Stimulated activated CD8-positive, alpha-beta memory T cell treated with anti-CD3 and anti-CD28 coated beads, Interleukin-4, amount 100 ng/mL, for 1 hour (primary cell): ENCODE data around the gene SKOR1.

Experiments used
- DNase-seq, 2 donors: peaks; one replicate each; pipeline ENCODE4 v3.0.0-alpha.2; 2020; ENCODE audit warnings: low read depth in 2 of 2, low spot score in 1 of 2

SKOR1 gene

GRCh38 chr15:67831363-67831762, 6.1 kb downstream of the SKOR1 start:
- DNase-seq = no peak

- no peak for DNase-seq
Observed at GRCh38 chr15:67832031-67832551, 6.8 kb downstream of the SKOR1 start.

- DNase-seq = no peak
Observed at GRCh38 chr15:67832897-67833709, 7.8 kb downstream of the SKOR1 start.

DNA sequence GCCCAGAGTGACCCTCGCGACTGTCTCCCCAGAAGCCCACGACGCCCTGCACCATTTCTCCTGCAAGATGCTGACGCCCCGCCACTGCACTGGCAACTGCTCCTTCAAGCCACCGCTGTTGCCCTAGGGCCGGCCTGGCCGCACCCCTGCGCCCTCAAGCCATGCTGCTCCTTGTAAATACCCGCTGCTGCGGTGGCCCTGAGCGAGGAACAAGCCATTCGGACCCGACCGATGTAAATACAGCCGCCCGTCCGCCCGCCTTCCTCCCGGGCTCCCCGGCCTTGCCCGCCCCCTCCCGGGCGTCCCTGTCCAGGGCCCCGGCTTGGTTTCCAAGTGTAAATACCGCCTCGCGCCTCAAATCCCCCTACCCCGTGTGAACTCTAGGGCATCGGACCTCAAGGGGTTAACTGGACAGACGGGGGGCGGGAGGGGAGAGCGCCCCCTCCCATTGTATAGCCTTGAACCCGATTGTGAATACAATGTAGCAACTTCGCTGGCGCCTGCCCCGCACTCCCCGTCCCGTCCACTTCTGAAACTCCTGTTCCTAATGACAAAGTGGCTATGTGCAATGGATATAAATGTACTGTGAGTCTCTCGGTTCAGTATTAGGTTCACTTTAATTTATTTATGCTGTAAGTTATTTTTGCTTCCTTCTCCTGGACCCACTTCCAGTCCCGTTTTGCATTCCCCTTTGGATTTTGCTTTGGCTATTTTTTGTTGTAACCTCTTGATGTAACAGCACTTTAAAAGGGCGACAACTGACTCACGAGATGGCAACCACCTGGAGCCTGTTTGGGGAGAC, 8.6 kb downstream of the SKOR1 start:
- no peak for DNase-seq

- DNase-seq = no peak
Observed at GRCh38 chr15:67834581-67835296, 9.4 kb downstream of the SKOR1 start.

DNA sequence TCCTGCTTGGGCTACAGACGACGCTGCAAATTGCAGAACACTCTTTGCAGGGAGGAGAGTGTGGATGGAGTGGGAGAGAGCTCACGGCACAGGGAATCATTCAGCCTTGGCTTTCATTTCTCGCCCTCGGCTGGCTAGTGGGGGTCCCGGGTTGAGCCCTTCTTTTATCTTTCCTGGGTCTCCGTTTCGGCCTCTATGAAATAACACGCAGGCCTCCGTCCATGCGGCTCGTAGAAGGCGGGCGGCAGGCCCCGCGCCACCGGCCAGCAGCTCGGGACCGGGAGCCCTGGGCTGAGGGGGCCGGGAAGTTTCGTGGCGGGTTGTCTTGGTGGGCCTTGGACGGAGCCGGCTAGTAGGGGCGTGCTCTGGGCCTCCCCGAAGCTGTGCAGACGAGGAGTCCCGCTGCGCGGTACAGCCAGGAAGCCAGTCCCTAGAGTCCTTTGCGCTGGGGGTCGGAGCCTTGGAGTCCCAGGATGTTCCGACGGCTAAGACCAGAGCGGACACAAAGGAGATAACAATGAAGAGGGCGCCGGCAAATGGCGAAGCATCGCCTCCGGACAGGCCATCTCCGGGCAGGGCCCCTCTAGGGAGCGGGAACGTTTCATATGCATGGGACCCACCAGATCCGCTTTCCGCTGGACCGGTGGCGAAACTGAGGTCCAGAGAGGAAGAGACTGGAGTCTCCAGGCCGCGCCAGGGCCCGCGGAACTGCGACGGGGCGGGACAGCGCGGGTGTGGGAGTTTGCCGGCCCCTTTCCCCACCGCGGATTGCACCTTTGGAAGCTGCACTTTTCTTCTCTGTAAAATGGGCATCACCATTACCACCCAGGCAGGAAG, 10.2 kb downstream of the SKOR1 start:
- DNase-seq = no peak

- no peak for DNase-seq
Observed at GRCh38 chr15:67836134-67836455, 10.8 kb downstream of the SKOR1 start.

DNA sequence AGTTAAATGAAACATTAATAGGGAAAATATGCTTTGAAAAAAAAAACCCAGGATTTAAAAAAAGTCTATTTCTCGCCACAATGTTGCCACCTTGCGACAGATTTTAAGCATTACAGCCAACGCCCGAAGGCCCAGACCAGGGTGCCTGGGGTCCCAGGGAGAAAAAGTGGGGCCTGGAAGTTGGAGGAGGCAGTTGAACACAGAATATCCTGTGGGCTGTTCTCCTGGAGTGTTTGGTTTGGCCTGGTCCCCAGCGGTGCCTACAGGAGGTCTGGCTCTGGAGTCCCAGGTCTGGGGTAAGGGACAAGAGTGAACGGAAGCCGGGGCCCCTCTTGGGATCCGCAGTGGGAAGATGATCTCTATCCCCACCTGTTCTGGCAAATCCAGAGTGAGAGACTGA, 11.2 kb downstream of the SKOR1 start:
- DNase-seq = peak in 1 of 2 donors; percentile 31

GRCh38 chr15:67836955-67837354, 11.6 kb downstream of the SKOR1 start:
- no peak for DNase-seq

GRCh38 chr15:67838789-67839332, 13.6 kb downstream of the SKOR1 start:
- no peak for DNase-seq

DNA sequence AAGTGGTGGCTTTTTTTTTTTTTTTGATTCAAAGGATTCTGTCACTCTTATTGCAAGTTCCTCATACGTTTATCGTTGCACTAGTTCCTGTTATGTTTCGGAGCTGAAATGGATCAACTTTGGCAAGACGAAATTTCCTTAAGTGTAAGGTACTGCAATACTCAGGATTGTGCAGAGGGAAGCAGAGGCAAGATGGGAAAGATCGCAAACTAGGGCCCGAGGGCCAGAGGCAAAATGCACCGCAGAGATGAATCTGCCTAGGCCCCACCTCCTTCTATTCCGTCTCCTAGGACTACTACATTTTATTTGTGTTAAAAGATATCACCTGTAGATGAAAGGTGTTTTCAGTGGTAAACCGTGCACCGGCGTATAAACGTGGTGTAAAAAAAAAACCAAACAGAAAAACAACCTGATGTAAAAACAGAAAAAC, 14.2 kb downstream of the SKOR1 start:
- DNase-seq = no peak

GRCh38 chr15:67839929-67840748, 14.8 kb downstream of the SKOR1 start, which contains the start of gene RNU6-1:
Gene RNU6-1, minus strand, starts transcription at chr15:67840045.
- DNase-seq = peak; percentile 88 to 91

- DNase-seq = no peak
Observed at GRCh38 chr15:67840749-67841512, 15.6 kb downstream of the SKOR1 start.

DNA sequence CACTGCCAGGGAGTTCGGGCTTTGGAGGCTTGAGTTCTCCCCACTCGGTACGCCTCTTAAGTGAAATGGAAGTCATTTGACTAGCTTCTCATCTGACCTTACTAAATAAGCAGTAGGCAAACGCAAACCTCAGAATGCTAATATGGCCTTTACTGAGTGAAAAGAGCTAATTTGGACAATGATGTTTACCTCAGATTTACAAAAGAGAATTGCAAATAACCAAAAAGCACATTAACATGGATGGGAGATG, 16.1 kb downstream of the SKOR1 start:
- no peak for DNase-seq

- DNase-seq = no peak
Observed at GRCh38 chr15:67843092-67843501, 17.8 kb downstream of the SKOR1 start.

DNA sequence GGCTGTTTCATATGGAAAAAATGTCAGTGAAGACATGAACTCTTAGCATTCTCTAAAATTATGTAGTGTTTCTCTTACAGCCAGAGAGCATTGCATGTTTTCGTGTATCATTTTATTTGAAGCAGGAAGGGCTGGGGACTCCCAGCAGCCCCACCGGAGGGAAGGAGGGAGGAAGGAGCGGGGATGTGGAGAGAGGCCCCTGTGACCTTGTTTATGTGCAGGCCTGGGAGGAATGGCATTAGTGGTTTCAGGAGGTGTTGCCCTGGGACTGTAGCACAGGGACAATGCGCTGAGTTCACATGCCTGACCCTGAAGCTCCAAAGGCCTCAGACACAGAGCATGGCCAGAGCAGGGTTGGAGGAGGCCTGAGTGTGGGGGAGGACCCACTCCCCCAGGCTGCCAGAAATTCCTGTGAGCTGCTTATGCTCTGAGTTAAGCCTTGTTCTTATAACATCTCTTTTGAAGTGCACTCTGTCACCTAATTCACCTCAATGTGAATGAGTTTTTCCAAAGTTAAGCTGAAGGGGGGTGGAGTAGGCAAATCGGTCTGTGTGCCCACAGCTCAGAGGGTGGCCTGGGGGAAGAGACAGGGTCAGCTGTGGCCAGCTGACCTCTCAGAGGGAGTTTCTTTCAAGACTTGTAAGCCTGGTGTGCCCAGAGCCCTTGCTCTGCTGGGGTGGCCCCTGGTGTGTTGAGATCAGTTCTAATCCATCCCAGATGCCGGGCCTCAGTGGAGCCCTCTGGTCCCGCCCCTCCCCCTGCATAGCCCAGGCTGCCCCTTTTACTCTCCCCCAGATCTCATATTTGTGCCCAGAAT, 18.5 kb downstream of the SKOR1 start:
- no peak for DNase-seq

DNA sequence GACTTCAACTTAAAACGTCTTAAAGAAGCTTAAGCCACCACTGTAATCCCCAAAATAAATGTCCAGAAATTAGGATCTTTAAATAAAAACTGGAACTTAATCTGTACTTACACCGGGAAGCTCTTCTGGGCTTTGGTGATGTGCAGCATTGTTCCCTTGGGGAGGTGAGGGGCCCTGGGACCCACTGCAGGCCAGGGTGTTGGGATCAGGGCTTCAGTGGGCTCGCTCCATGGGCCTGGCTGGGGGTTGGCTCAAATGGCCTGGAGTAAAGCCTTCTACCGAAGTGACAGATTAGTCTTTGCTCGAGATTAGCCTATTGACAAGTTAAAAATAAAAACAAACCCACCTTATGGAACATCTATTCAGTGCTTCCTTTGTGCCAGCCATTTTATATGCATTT, 20.7 kb downstream of the SKOR1 start:
- no peak for DNase-seq

DNA sequence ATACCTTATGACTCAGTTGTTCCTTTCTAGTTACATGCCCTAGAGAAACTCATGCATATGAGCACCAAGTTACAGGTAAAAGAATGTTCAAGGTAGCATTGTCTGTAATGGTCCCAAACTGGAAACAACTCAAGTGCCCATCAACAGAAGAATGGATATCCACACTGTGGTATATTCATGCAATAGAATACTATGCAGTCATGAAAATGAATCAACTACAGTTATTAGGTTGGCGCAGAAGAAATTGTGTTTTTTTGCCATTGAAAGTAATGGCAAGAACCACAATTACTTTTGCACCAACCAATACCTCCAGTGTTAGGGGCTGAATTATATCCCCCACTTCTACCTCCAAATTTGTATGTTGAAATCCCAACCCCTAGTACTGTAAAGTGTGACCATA, 24.2 kb downstream of the SKOR1 start:
- no peak for DNase-seq
